Esophagus squamous epithelium (tissue), 4 donors: Measurements from ENCODE around the gene TMEM61.

Source experiments
- POLR2A ChIP-seq, 4 donors: fragments of 450-650 bp; IDR thresholded peaks; one replicate each; pipeline ENCODE4 v1.6.1; 2017; ENCODE audit warnings: antibody characterized with exemption in 4 of 4, mild to moderate bottlenecking in 4 of 4, moderate library complexity in 3 of 4
- TF ChIP-seq, protein P1 (sequence below), 6 experiments: fragments of 450-650 bp in 4 of 6; fragments of 200-600 bp in 2 of 6; sonication (generic) in 2 of 6; IDR thresholded peaks; one replicate each; pipeline ENCODE4 v1.5.1; 2016 to 2019; ENCODE audit warnings: antibody characterized with exemption in 6 of 6, mild to moderate bottlenecking in 4 of 6, moderate library complexity in 4 of 6

DNA sequence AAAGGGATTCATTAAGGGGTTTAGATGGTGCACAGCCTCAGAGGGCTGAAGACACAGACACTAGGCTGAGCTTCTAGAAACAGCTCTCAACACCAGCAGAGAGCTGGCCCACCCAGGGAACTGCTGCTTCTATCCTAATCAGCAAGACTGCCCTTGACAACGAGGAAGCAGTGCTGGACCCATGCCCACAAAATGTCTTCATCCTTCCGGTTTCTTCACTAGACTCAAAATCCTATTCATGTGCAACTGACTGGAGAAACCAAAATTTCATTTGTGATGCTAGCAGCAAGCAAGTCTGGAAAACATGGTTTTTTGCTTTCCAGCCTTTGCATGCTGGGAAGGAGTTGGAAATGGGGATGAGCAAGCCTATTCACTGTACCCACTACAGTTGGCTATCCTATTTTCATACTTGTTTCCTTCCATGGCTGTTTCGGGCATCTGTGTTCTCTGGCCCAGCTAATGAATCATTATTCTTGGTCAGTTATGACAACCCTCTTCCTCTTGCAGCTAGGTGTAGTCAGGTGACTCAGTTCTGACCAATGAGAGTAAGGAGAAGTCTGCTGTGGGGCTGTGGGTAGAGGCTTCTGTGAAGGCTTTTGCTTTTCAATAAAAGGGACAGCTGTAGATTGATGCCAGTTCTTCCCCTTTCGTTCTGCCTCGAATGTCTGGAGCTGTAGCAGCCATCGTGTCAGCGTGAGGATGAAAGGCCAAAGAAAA lies 14.6 kb upstream of the TMEM61 start:
- TF ChIP-seq, protein P1, sequence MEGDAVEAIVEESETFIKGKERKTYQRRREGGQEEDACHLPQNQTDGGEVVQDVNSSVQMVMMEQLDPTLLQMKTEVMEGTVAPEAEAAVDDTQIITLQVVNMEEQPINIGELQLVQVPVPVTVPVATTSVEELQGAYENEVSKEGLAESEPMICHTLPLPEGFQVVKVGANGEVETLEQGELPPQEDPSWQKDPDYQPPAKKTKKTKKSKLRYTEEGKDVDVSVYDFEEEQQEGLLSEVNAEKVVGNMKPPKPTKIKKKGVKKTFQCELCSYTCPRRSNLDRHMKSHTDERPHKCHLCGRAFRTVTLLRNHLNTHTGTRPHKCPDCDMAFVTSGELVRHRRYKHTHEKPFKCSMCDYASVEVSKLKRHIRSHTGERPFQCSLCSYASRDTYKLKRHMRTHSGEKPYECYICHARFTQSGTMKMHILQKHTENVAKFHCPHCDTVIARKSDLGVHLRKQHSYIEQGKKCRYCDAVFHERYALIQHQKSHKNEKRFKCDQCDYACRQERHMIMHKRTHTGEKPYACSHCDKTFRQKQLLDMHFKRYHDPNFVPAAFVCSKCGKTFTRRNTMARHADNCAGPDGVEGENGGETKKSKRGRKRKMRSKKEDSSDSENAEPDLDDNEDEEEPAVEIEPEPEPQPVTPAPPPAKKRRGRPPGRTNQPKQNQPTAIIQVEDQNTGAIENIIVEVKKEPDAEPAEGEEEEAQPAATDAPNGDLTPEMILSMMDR (IDR thresholded peaks at IDR 0.05): no peak
- no peak for TF ChIP-seq POLR2A (IDR thresholded peaks at IDR 0.05)
